Right lobe of liver (tissue), 6 donors: ENCODE measurements around the gene FKBP10. TPM values are rescaled to one million over a fixed set of nuclear protein-coding genes. Genes with fewer than 3 reads are reported as not detected.

ENCODE experiments used
- ATAC-seq, 4 donors: fragments of 200-7000 bp; cut with Tn5 transposase; one replicate each; pipeline ENCODE4 v1.9.1; 2020; ENCODE audit warnings: mild to moderate bottlenecking in 4 of 4, moderate library complexity in 4 of 4
- DNase-seq, 3 donors: peaks; one replicate each; pipeline ENCODE4 v3.0.0-alpha.2; 2020
- H3K27ac ChIP-seq, 3 donors: fragments of 200-600 bp; one replicate each; pipeline ENCODE4 v1.8.0; 2022
- H3K27me3 ChIP-seq, 2 donors: fragments of 200-600 bp; one replicate each; pipeline ENCODE4 v1.8.0; 2022
- H3K36me3 ChIP-seq, 4 donors: fragments of 200-600 bp; sonication (generic) in 1 of 4; one replicate each; pipeline versions ENCODE4 v1.5.1 to v1.8.0; 2017 to 2022; ENCODE audit warnings: control low read depth in 1 of 4
- H3K4me1 ChIP-seq, 4 donors: fragments of 200-600 bp; sonication (generic) in 1 of 4; one replicate each; pipeline versions ENCODE4 v1.5.1 to v1.8.0; 2017 to 2022; ENCODE audit warnings: control low read depth in 1 of 4
- H3K4me3 ChIP-seq, 3 donors: fragments of 200-600 bp; one replicate each; pipeline ENCODE4 v1.8.0; 2022
- H3K9me3 ChIP-seq, 4 donors: fragments of 200-600 bp; sonication (generic) in 1 of 4; one replicate each; pipeline versions ENCODE4 v1.5.1 to v1.8.0; 2017 to 2022; ENCODE audit warnings: control low read depth in 1 of 4
- POLR2A ChIP-seq: fragments of 450-650 bp; IDR thresholded peaks from one replicate; pipeline ENCODE4 v1.6.1; 2017; ENCODE audit warnings: antibody characterized with exemption, mild to moderate bottlenecking
- WGBS: methylation state at CpG from one replicate; pipeline ENCODE4 v1.1.6; 2018; ENCODE audit warnings: low coverage, low lambda C conversion rate; ENCODE audit not compliant: insufficient coverage; ENCODE audit errors: missing lambda C conversion rate; 5-methylcytosine and 5-hydroxymethylcytosine counted together
- intact Hi-C, 2 donors: fragments of 100-400 bp; cut with DNase I; formaldehyde crosslinking; loops; one replicate each; pipeline versions ENCODE4 v1.11.2 to v1.14.1; 2022
- long read RNA-seq: library from polyadenylated mRNA; unstranded; transcript quantifications from one replicate; pipeline ENCODE4 v2.0.0, GENCODE V29; 2019
- total RNA-seq, 6 experiments: library from RNA; depleted of rRNA in 2 of 6; stranded (reverse); fragments of >200 nt in 2 of 6; fragmentation: NEBNext Ultra II Directional in 3 of 6; extraction: Animal tissue kit (Norgen Biotek cat#: 25700) in 3 of 6; gene quantifications; one replicate each; pipeline versions ENCODE4 v1.1.0 to v1.2.4, GENCODE V29; 2016 to 2023
- TF ChIP-seq, protein P1 (sequence below), 4 donors: fragments of 200-600 bp in 3 of 4; fragments of 450-650 bp in 1 of 4; IDR thresholded peaks; one replicate each; pipeline versions ENCODE4 v1.5.1 to v1.8.0; 2016 to 2022; ENCODE audit warnings: antibody characterized with exemption in 4 of 4, mild to moderate bottlenecking in 2 of 4
- donor health status: DM: no; HTN: yes; CAD: no.
- donor health status: DM: no; HTN: no; CAD: no.
- donor health status: DM: no; HTN: no; CAD: no.
- donor health status: DM: no; HTN: yes; CAD: no.
- donor health status: DM: no; HTN: yes; CAD: no.

The FKBP10 gene, protein sequence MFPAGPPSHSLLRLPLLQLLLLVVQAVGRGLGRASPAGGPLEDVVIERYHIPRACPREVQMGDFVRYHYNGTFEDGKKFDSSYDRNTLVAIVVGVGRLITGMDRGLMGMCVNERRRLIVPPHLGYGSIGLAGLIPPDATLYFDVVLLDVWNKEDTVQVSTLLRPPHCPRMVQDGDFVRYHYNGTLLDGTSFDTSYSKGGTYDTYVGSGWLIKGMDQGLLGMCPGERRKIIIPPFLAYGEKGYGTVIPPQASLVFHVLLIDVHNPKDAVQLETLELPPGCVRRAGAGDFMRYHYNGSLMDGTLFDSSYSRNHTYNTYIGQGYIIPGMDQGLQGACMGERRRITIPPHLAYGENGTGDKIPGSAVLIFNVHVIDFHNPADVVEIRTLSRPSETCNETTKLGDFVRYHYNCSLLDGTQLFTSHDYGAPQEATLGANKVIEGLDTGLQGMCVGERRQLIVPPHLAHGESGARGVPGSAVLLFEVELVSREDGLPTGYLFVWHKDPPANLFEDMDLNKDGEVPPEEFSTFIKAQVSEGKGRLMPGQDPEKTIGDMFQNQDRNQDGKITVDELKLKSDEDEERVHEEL
- total RNA-seq = 1 to 10 TPM; 2.4 to 5.1 (median 4.0) TPM
- long read RNA-seq = 0 reads

DNA sequence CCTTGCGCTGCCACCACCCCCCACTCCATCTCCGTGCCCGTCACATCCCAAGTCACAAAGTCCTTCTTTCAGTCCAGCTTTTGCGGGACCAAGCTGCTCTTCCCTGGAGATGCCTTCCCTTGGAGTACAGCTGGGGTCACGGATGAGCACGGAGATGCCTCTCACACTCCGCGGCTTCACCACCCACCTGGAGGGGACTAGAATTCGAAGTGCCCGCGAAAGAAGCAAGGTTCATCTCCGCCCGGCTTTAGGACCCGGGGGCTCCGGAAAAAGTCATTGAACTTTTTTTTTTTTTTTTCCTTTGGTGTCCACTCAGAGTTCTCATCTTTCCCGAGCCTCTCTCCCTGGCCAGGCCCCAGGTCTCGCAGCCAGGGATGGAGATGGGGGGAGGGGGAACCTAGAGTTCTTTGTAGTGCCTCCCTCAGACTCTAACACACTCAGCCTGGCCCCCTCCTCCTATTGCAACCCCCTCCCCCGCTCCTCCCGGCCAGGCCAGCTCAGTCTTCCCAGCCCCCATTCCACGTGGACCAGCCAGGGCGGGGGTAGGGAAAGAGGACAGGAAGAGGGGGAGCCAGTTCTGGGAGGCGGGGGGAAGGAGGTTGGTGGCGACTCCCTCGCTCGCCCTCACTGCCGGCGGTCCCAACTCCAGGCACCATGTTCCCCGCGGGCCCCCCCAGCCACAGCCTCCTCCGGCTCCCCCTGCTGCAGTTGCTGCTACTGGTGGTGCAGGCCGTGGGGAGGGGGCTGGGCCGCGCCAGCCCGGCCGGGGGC is at the start of gene FKBP10:
Gene FKBP10, plus strand, starts transcription at position 624 of the 771 bp plus-strand sequence. Its CDS starts 31 bp downstream, at position 655.
- Histone ChIP-seq H3K4me3 (peak within 1 kb of the TSS; percentile 70 to 82 (median 80)), H3K36me3 (no peaks in the 10 kb centered on the region), H3K4me1 (peaks cover 0 to 10% (median 2%) of the 10 kb centered on the region in 4 donors), H3K9me3 (no peaks in the 10 kb centered on the region), H3K27ac (no peak within 1 kb of the TSS), H3K27me3 (no peaks in the 10 kb centered on the region)
- intact Hi-C loops = loop anchor here (10.0 kb wide), 2 partner anchors 72 to 142 kb away; no protein-coding TSS in a partner anchor
- WGBS = 4% methylated on average over 18 of the region's 35 CpGs
- peak; percentile 2 to 36 (median 16) for ATAC-seq
- no peak for TF ChIP-seq POLR2A
- TF ChIP-seq, protein P1, sequence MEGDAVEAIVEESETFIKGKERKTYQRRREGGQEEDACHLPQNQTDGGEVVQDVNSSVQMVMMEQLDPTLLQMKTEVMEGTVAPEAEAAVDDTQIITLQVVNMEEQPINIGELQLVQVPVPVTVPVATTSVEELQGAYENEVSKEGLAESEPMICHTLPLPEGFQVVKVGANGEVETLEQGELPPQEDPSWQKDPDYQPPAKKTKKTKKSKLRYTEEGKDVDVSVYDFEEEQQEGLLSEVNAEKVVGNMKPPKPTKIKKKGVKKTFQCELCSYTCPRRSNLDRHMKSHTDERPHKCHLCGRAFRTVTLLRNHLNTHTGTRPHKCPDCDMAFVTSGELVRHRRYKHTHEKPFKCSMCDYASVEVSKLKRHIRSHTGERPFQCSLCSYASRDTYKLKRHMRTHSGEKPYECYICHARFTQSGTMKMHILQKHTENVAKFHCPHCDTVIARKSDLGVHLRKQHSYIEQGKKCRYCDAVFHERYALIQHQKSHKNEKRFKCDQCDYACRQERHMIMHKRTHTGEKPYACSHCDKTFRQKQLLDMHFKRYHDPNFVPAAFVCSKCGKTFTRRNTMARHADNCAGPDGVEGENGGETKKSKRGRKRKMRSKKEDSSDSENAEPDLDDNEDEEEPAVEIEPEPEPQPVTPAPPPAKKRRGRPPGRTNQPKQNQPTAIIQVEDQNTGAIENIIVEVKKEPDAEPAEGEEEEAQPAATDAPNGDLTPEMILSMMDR (IDR thresholded peaks at IDR 0.05) = no peak
- peak in 2 of 3 donors; percentile 46 to 56 for DNase-seq

DNA sequence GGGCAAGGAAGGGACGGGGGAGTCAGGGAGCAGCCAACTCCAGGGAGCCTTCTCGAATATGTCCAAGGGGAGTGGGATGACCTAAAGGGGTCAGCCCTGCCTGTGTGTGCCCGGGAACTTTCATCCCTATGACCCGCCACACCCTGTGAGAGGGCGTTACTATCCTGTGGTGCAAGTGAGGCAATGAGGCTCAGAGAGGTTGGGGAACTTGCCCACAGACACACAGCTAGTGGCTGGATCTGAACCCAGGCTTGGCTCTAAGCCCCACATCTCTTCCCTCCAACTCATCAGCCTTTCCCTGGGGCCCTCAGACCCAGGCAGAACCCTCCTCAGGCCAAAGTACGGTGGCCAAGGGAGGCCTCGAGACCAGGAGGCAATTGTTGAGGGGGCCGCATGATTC is 49.5 kb upstream of the FKBP10 start:
- Histone ChIP-seq H3K4me3 (no peak overlapping the region), H3K36me3 (peaks cover 0 to 97% (median 53%) of the 10 kb centered on the region in 4 donors), H3K4me1 (no peaks in the 10 kb centered on the region), H3K27me3 (no peaks in the 10 kb centered on the region), H3K27ac (no peak overlapping the region), H3K9me3 (no peaks in the 10 kb centered on the region)
- DNase-seq (no peak), ATAC-seq (no peak)
- TF ChIP-seq, protein P1 (IDR thresholded peaks at IDR 0.05) = no peak
- no peak for TF ChIP-seq POLR2A
- intact Hi-C loops = no loop called here
- no CpG with 5 or more reads among the region's 8 CpGs for WGBS

DNA sequence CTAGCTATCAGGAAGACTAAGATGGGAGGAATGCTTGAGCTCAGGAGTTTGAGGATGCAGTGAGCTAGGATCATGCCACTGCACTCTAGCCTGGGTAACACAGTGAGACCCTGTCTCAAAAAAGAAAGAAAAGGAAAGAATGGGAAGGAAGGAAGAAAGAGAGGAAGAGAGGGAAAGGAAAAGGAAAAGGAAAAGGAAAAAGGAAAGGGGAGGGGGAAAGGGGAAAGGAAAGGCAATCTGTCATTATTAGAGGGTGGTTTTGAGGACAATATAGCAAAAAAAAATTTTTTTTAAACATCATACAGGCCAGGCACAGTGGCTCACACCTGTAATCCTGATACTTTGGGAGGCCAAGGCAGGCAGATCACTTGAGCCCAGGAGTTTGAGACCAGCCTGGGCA is 46.7 kb upstream of the FKBP10 start:
- Histone ChIP-seq H3K4me1 (no peaks in the 10 kb centered on the region), H3K36me3 (peaks cover 0 to 97% (median 50%) of the 10 kb centered on the region in 4 donors), H3K27ac (no peak overlapping the region), H3K4me3 (no peak overlapping the region), H3K9me3 (no peaks in the 10 kb centered on the region), H3K27me3 (no peaks in the 10 kb centered on the region)
- intact Hi-C loops = no loop called here
- DNase-seq = no peak
- TF ChIP-seq, protein P1 (IDR thresholded peaks at IDR 0.05) = no peak
- TF ChIP-seq POLR2A = no peak
- no peak for ATAC-seq

DNA sequence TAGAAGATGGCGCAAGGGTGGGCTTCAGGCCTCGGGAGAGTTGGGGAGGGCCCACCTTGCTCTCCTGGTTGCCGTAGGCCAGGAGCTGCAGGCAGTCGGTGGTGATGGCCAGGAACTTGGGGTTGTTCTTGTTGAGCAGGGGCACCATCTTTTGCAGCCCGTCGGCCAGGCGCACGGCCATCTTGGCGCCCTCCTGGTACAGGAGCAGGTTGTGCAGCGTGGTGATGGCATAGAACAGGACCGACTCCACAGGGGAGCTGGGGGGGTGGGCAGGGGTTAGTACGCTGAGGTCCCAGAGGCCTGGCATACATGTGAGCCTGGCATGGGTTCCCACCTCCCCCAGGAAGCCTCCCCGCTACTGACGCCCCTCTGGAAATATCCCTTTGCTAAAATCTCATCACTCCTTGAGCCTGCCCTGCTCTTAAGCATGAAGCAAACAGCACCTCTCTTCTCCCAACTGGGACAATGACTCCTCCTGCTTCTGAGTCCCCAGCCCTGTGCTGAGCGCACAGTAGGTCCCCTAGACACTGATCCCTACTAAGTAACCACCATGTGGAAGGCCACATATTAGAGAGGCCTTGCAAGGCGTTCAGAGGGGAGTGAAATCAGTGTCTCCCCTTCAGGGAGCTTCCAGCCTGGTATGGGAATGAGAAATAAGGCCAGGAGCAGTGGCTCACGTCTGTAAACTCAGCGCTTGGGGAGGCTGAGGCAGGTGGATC is 45.3 kb upstream of the FKBP10 start:
- WGBS = 93% methylated on average over 6 of the region's 18 CpGs
- H3K27me3 ChIP-seq = no peaks in the 10 kb centered on the region
- no peak overlapping the region for H3K27ac ChIP-seq
- ATAC-seq (no peak), DNase-seq (no peak)
- no peak overlapping the region for H3K4me3 ChIP-seq
- intact Hi-C loops = no loop called here
- H3K9me3 ChIP-seq = no peaks in the 10 kb centered on the region
- peaks cover 0 to 12% (median 0%) of the 10 kb centered on the region in 4 donors for H3K4me1 ChIP-seq
- peaks cover 0 to 89% (median 45%) of the 10 kb centered on the region in 4 donors for H3K36me3 ChIP-seq
- TF ChIP-seq, protein P1 (IDR thresholded peaks at IDR 0.05) = no peak
- no peak for TF ChIP-seq POLR2A
